DND-41 (cell line): ENCODE data around the gene RAB6A.

ENCODE experiments used
- ATAC-seq: fragments of 200-7000 bp; cut with Tn5 transposase; 3 replicates; pipeline ENCODE4 v1.9.1; 2021; ENCODE audit warnings: low read depth; ENCODE audit not compliant: insufficient read depth
- DNase-seq: peaks from one replicate; pipeline ENCODE4 v3.0.0-alpha.2; 2020
- H2AFZ ChIP-seq: 2 replicates; pipeline ENCODE4 v1.6.0; 2012; ENCODE audit warnings: low read depth, low read length
- H3K27ac ChIP-seq: 2 replicates; pipeline ENCODE4 v1.5.1; 2012; ENCODE audit warnings: low read length, inconsistent platforms
- H3K27me3 ChIP-seq: fragments of 200-600 bp; sonication (generic); 2 replicates; pipeline ENCODE4 v1.6.0; 2012; ENCODE audit warnings: low read length, mild to moderate bottlenecking, inconsistent platforms; ENCODE audit not compliant: insufficient read depth, poor library complexity
- H3K36me3 ChIP-seq: 2 replicates; pipeline ENCODE4 v1.5.1; 2012; ENCODE audit warnings: low read length, inconsistent platforms; ENCODE audit not compliant: insufficient read depth
- H3K4me1 ChIP-seq: 2 replicates; pipeline ENCODE4 v1.5.1; 2012; ENCODE audit warnings: mild to moderate bottlenecking, low read length; ENCODE audit not compliant: insufficient read depth
- H3K4me2 ChIP-seq: 2 replicates; pipeline ENCODE4 v1.6.0; 2012; ENCODE audit warnings: mild to moderate bottlenecking, moderate library complexity, low read length, inconsistent platforms; ENCODE audit not compliant: insufficient read depth
- H3K4me3 ChIP-seq, 2 experiments: fragments of 200-600 bp in 1 of 2; shearing (Covaris generic) in 1 of 2; 2 replicates each; pipeline ENCODE4 v1.5.1; 2012 to 2016; ENCODE audit warnings: inconsistent platforms in 2 of 2, low read length in 2 of 2, mild to moderate bottlenecking in 2 of 2, low read depth in 1 of 2, moderate library complexity in 1 of 2
- H3K79me2 ChIP-seq: 2 replicates; pipeline ENCODE4 v1.6.0; 2012; ENCODE audit warnings: low read length, inconsistent platforms; ENCODE audit not compliant: insufficient read depth
- H3K9ac ChIP-seq: 2 replicates; pipeline ENCODE4 v1.6.0; 2012; ENCODE audit warnings: low read depth, mild to moderate bottlenecking, inconsistent platforms, low read length, moderate library complexity
- H3K9me3 ChIP-seq: 2 replicates; pipeline ENCODE4 v1.5.1; 2012; ENCODE audit warnings: low read length, moderate library complexity, mild to moderate bottlenecking, inconsistent platforms; ENCODE audit not compliant: insufficient read depth, severe bottlenecking
- H4K20me1 ChIP-seq: 2 replicates; pipeline ENCODE4 v1.6.0; 2012; ENCODE audit warnings: low read length; ENCODE audit not compliant: insufficient read depth
- CTCF ChIP-seq: IDR thresholded peaks from 2 replicates; pipeline ENCODE4 v1.5.1; 2012; ENCODE audit warnings: borderline replicate concordance, low read length, moderate library complexity, mild to moderate bottlenecking; ENCODE audit not compliant: poor library complexity, severe bottlenecking; ENCODE audit errors: extremely low read depth
- EZH2 ChIP-seq: IDR thresholded peaks from 3 replicates; pipeline ENCODE4 v1.6.1; 2012; ENCODE audit warnings: borderline replicate concordance, low read depth, mild to moderate bottlenecking, moderate library complexity, low read length, inconsistent platforms; ENCODE audit not compliant: severe bottlenecking

RAB6A gene

GRCh38 chr11:73635721-73636120, 125.2 kb downstream of the RAB6A start:
- no peaks in the 10 kb centered on the region for H4K20me1 ChIP-seq
- TF ChIP-seq CTCF (no peak), EZH2 (no peak)
- no peak overlapping the region for H2AFZ ChIP-seq
- no peaks in the 10 kb centered on the region for H3K36me3 ChIP-seq
- H3K27me3 ChIP-seq, result no peaks in the 10 kb centered on the region
- no peaks in the 10 kb centered on the region for H3K9me3 ChIP-seq
- H3K9ac ChIP-seq, result no peak overlapping the region
- DNase-seq, result no peak
- no peak overlapping the region for H3K4me3 ChIP-seq
- no peak for ATAC-seq
- no peak overlapping the region for H3K27ac ChIP-seq
- H3K4me2 ChIP-seq, result no peak overlapping the region
- no peaks in the 10 kb centered on the region for H3K79me2 ChIP-seq
- H3K4me1 ChIP-seq, result peaks cover 6% of the 10 kb centered on the region

- Histone ChIP-seq H3K4me2 (no peak overlapping the region), H3K79me2 (no peaks in the 10 kb centered on the region)
These were observed 126.9 kb downstream of the RAB6A start for GRCh38 chr11:73633999-73634398.

GRCh38 chr11:73632996-73633395, 127.9 kb downstream of the RAB6A start:
- Histone ChIP-seq H3K4me2 (no peak overlapping the region), H3K27ac (no peak overlapping the region), H4K20me1 (no peaks in the 10 kb centered on the region), H2AFZ (no peak overlapping the region), H3K27me3 (no peaks in the 10 kb centered on the region), H3K4me3 (no peak overlapping the region), H3K9me3 (no peaks in the 10 kb centered on the region), H3K36me3 (no peaks in the 10 kb centered on the region), H3K4me1 (peaks cover 6% of the 10 kb centered on the region), H3K79me2 (no peaks in the 10 kb centered on the region), H3K9ac (no peak overlapping the region)
- DNase-seq, result no peak
- no peak for ATAC-seq
- TF ChIP-seq EZH2, result no peak
- no peak for TF ChIP-seq CTCF

More at GRCh38 chr11:73633999-73634398, 126.9 kb downstream of the RAB6A start:
- no peaks in the 10 kb centered on the region for H3K27me3 ChIP-seq
- ATAC-seq (peak; percentile 67; the same call in 2 of the 3 replicates), DNase-seq (no peak)
- TF ChIP-seq EZH2 (no peak), CTCF (no peak)
- no peak overlapping the region for H3K9ac ChIP-seq
- H2AFZ ChIP-seq, result peak overlapping the region; percentile 41; the same call in 1 of the 2 replicates
- H3K4me3 ChIP-seq, result no peak overlapping the region
- no peaks in the 10 kb centered on the region for H3K36me3 ChIP-seq
- no peak overlapping the region for H3K27ac ChIP-seq
- no peaks in the 10 kb centered on the region for H4K20me1 ChIP-seq
- H3K4me1 ChIP-seq, result peaks cover 6% of the 10 kb centered on the region
- H3K9me3 ChIP-seq, result no peaks in the 10 kb centered on the region

GRCh38 chr11:73629907-73630306, 131.0 kb downstream of the RAB6A start:
- Histone ChIP-seq H3K9me3 (no peaks in the 10 kb centered on the region), H2AFZ (no peak overlapping the region), H4K20me1 (no peaks in the 10 kb centered on the region), H3K4me2 (no peak overlapping the region), H3K9ac (no peak overlapping the region), H3K4me3 (no peak overlapping the region), H3K4me1 (peaks cover 6% of the 10 kb centered on the region), H3K27ac (no peak overlapping the region), H3K36me3 (no peaks in the 10 kb centered on the region), H3K79me2 (no peaks in the 10 kb centered on the region), H3K27me3 (no peaks in the 10 kb centered on the region)
- TF ChIP-seq CTCF, result no peak
- ATAC-seq (no peak), DNase-seq (no peak)
